ENCODE results near the gene P2RY1. TPM values are rescaled to one million over a fixed set of nuclear protein-coding genes. Genes with fewer than 3 reads are reported as not detected.

The P2RY1 gene, protein sequence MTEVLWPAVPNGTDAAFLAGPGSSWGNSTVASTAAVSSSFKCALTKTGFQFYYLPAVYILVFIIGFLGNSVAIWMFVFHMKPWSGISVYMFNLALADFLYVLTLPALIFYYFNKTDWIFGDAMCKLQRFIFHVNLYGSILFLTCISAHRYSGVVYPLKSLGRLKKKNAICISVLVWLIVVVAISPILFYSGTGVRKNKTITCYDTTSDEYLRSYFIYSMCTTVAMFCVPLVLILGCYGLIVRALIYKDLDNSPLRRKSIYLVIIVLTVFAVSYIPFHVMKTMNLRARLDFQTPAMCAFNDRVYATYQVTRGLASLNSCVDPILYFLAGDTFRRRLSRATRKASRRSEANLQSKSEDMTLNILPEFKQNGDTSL
- total RNA-seq (2014; rRNA removed; shearing (Covaris generic)) (54.6 and 59.8 TPM in 2 replicates), polyA plus RNA-seq (2016; fragmentation: Nextera tagmentation; extraction: Ambion mirVana) (12.5 and 15.2 TPM in 2 replicates)
- long read RNA-seq, full-length matches to known transcripts = 16 of 18 reads
- long read RNA-seq, partial matches to known transcripts = 0 of 18 reads
- long read RNA-seq, other reads (novel, unspliced or antisense) = 2 of 18 reads

DNA sequence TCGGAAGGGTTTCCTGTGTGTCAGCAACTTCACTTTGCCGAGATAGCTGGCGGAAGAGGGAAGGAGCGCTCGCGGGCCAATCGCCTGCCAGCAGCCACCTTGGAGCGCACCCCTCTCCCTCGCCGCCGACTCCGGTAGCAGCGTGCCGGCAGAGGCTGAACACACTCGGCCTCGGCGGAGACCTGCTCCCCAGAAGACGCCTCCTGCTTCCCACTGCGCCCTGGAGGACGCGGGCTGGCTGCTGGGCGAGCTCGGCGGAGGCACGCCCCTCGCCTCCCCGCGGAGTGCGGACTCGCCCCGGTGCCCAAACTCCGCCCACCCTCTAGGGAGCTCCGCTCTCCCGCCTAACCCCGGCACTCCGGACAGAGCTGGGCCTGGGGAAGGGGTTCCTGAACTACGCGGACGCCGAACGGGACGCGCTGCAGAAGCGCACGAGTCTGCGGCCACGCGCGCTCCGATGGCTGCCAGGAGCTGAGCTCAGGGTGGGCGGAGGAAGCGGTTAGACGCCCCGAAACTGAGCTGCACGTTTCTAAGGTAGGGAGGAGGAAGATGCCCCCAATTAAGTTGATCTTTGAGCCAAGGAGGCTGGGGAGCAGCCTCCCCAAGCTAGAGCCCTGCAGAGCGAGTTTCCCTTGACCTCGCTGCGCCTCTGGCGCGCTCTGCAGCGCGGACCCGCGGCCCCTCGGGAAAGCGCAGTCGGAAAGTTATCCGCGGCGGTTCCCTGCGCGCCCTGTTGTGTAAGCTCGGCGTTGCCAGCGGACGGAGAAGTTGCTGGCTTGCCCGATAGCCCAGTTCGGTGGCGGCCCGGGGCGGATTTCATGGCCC, at the start of gene P2RY1:
Gene P2RY1, plus strand, starts transcription at position 356 of the 825 bp plus-strand sequence. CDS start 652 bp downstream, outside the sequence.
- H3K27ac ChIP-seq (ENCODE audit: low read depth) = 0 out of 2 replicates have a peak within 1 kb of the TSS, but pooled peaks have one; percentile 68
- H3K79me2 ChIP-seq (replicated peaks; ENCODE audit: insufficient read depth) = peaks cover 44% of the 10 kb centered on the region
- H3K27ac Mint-ChIP-seq = peak within 1 kb of the TSS; percentile 98
- no peak for TF ChIP-seq ZNF114 (CRISPR knock-in tag; IDR thresholded peaks at IDR 0.05)
- no peak for TF ChIP-seq EZH2phosphoT487 (IDR thresholded peaks at IDR 0.05; ENCODE audit: unreplicated experiment)
- TF ChIP-seq, protein P1, sequence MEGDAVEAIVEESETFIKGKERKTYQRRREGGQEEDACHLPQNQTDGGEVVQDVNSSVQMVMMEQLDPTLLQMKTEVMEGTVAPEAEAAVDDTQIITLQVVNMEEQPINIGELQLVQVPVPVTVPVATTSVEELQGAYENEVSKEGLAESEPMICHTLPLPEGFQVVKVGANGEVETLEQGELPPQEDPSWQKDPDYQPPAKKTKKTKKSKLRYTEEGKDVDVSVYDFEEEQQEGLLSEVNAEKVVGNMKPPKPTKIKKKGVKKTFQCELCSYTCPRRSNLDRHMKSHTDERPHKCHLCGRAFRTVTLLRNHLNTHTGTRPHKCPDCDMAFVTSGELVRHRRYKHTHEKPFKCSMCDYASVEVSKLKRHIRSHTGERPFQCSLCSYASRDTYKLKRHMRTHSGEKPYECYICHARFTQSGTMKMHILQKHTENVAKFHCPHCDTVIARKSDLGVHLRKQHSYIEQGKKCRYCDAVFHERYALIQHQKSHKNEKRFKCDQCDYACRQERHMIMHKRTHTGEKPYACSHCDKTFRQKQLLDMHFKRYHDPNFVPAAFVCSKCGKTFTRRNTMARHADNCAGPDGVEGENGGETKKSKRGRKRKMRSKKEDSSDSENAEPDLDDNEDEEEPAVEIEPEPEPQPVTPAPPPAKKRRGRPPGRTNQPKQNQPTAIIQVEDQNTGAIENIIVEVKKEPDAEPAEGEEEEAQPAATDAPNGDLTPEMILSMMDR (conservative IDR thresholded peaks at IDR 0.05; ENCODE audit: low read depth in 2 of 2) = peak in 1 of 2 experiments; percentile 27; a peak in 2 of 4 replicates
- no peak for TF ChIP-seq JUNB (IDR thresholded peaks at IDR 0.05; ENCODE audit: unreplicated experiment)
- no peak for TF ChIP-seq EZH2 (IDR thresholded peaks at IDR 0.05; ENCODE audit: low read depth, unreplicated experiment)
- no peak for TF ChIP-seq CREB1 (CRISPR knock-in tag; IDR thresholded peaks at IDR 0.05; ENCODE audit: low read depth)
- TF ChIP-seq, protein P2, sequence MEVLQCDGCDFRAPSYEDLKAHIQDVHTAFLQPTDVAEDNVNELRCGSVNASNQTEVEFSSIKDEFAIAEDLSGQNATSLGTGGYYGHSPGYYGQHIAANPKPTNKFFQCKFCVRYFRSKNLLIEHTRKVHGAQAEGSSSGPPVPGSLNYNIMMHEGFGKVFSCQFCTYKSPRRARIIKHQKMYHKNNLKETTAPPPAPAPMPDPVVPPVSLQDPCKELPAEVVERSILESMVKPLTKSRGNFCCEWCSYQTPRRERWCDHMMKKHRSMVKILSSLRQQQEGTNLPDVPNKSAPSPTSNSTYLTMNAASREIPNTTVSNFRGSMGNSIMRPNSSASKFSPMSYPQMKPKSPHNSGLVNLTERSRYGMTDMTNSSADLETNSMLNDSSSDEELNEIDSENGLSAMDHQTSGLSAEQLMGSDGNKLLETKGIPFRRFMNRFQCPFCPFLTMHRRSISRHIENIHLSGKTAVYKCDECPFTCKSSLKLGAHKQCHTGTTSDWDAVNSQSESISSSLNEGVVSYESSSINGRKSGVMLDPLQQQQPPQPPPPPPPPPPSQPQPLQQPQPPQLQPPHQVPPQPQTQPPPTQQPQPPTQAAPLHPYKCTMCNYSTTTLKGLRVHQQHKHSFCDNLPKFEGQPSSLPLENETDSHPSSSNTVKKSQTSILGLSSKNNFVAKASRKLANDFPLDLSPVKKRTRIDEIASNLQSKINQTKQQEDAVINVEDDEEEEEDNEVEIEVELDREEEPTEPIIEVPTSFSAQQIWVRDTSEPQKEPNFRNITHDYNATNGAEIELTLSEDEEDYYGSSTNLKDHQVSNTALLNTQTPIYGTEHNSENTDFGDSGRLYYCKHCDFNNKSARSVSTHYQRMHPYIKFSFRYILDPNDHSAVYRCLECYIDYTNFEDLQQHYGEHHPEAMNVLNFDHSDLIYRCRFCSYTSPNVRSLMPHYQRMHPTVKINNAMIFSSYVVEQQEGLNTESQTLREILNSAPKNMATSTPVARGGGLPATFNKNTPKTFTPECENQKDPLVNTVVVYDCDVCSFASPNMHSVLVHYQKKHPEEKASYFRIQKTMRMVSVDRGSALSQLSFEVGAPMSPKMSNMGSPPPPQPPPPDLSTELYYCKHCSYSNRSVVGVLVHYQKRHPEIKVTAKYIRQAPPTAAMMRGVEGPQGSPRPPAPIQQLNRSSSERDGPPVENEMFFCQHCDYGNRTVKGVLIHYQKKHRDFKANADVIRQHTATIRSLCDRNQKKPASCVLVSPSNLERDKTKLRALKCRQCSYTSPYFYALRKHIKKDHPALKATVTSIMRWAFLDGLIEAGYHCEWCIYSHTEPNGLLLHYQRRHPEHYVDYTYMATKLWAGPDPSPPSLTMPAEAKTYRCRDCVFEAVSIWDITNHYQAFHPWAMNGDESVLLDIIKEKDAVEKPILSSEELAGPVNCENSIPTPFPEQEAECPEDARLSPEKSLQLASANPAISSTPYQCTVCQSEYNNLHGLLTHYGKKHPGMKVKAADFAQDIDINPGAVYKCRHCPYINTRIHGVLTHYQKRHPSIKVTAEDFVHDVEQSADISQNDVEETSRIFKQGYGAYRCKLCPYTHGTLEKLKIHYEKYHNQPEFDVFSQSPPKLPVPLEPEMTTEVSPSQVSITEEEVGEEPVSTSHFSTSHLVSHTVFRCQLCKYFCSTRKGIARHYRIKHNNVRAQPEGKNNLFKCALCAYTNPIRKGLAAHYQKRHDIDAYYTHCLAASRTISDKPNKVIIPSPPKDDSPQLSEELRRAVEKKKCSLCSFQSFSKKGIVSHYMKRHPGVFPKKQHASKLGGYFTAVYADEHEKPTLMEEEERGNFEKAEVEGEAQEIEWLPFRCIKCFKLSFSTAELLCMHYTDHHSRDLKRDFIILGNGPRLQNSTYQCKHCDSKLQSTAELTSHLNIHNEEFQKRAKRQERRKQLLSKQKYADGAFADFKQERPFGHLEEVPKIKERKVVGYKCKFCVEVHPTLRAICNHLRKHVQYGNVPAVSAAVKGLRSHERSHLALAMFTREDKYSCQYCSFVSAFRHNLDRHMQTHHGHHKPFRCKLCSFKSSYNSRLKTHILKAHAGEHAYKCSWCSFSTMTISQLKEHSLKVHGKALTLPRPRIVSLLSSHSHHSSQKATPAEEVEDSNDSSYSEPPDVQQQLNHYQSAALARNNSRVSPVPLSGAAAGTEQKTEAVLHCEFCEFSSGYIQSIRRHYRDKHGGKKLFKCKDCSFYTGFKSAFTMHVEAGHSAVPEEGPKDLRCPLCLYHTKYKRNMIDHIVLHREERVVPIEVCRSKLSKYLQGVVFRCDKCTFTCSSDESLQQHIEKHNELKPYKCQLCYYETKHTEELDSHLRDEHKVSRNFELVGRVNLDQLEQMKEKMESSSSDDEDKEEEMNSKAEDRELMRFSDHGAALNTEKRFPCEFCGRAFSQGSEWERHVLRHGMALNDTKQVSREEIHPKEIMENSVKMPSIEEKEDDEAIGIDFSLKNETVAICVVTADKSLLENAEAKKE (CRISPR knock-in tag; IDR thresholded peaks at IDR 0.05) = no peak
- peak; percentile 96 for TF ChIP-seq POLR2AphosphoS5 (IDR thresholded peaks at IDR 0.05; ENCODE audit: low read depth)
- TF ChIP-seq, protein P3, sequence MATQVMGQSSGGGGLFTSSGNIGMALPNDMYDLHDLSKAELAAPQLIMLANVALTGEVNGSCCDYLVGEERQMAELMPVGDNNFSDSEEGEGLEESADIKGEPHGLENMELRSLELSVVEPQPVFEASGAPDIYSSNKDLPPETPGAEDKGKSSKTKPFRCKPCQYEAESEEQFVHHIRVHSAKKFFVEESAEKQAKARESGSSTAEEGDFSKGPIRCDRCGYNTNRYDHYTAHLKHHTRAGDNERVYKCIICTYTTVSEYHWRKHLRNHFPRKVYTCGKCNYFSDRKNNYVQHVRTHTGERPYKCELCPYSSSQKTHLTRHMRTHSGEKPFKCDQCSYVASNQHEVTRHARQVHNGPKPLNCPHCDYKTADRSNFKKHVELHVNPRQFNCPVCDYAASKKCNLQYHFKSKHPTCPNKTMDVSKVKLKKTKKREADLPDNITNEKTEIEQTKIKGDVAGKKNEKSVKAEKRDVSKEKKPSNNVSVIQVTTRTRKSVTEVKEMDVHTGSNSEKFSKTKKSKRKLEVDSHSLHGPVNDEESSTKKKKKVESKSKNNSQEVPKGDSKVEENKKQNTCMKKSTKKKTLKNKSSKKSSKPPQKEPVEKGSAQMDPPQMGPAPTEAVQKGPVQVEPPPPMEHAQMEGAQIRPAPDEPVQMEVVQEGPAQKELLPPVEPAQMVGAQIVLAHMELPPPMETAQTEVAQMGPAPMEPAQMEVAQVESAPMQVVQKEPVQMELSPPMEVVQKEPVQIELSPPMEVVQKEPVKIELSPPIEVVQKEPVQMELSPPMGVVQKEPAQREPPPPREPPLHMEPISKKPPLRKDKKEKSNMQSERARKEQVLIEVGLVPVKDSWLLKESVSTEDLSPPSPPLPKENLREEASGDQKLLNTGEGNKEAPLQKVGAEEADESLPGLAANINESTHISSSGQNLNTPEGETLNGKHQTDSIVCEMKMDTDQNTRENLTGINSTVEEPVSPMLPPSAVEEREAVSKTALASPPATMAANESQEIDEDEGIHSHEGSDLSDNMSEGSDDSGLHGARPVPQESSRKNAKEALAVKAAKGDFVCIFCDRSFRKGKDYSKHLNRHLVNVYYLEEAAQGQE (IDR thresholded peaks at IDR 0.05; ENCODE audit: unreplicated experiment) = peak; percentile 18
- TF ChIP-seq, protein P4, sequence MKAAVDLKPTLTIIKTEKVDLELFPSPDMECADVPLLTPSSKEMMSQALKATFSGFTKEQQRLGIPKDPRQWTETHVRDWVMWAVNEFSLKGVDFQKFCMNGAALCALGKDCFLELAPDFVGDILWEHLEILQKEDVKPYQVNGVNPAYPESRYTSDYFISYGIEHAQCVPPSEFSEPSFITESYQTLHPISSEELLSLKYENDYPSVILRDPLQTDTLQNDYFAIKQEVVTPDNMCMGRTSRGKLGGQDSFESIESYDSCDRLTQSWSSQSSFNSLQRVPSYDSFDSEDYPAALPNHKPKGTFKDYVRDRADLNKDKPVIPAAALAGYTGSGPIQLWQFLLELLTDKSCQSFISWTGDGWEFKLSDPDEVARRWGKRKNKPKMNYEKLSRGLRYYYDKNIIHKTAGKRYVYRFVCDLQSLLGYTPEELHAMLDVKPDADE (IDR thresholded peaks at IDR 0.05) = no peak; the same call in 1 of the 2 replicates

More for the DNA sequence above, at the start of gene P2RY1:
- Histone ChIP-seq H2AFZ (peak within 1 kb of the TSS; percentile 87), H3K4me3 (peak within 1 kb of the TSS; percentile 89), H3K4me2 (peak within 1 kb of the TSS; percentile 93), H3F3A (replicated peaks; ENCODE audit: low read depth) (no peaks in the 10 kb centered on the region), H3K27me3 (ENCODE audit: insufficient read depth) (peaks cover 17% of the 10 kb centered on the region), H3K4me1 (ENCODE audit: insufficient read depth) (peaks cover 41% of the 10 kb centered on the region), H3K36me3 (ENCODE audit: insufficient read depth) (peaks cover 9% of the 10 kb centered on the region), H4K20me1 (replicated peaks; ENCODE audit: insufficient read depth) (peaks cover 19% of the 10 kb centered on the region), H3K9me2 (ENCODE audit: insufficient read depth) (no peaks in the 10 kb centered on the region)
- Mint-ChIP-seq H3K9me3 (no peaks in the 10 kb centered on the region; the same call in 2 of the 3 replicates), H3K4me3 (peak within 1 kb of the TSS; percentile 96), H3K4me1 (peaks cover 38% of the 10 kb centered on the region), H3K36me3 (ENCODE audit: low read depth) (peaks cover 22% of the 10 kb centered on the region), H3K27me3 (ENCODE audit: insufficient read depth, low read depth, poor library complexity) (peaks cover 21% of the 10 kb centered on the region)
- DNase-seq (ENCODE audit: low spot score) (peak; percentile 88), ATAC-seq (peak; percentile 87)

Measured in GM23338 (cell line).